H1 (cell line): Measurements from ENCODE around the gene SPOP. TPM values are rescaled to one million over a fixed set of nuclear protein-coding genes. Genes with fewer than 3 reads are reported as not detected.

Experiments
- CTCF ChIA-PET: fragments of 300-600 bp; sonication (Branson Sonifier 250); formaldehyde crosslinking; loops from one replicate; lab custom pipeline; 2021; ENCODE audit not compliant: partially characterized antibody; lab: Charles Lee
- POLR2A ChIA-PET: fragments of 300-600 bp; sonication (Branson Sonifier 250); formaldehyde crosslinking; loops from one replicate; lab custom pipeline; 2021; ENCODE audit warnings: inconsistent platforms; ENCODE audit not compliant: partially characterized antibody; lab: Charles Lee
- DNase-seq, 2 experiments: peaks; one replicate each; pipeline versions ENCODE4 v3.0.0 to v3.0.0-alpha.2; 2010 to 2022; ENCODE audit warnings: low spot score in 2 of 2, low read depth in 1 of 2, mixed read lengths in 1 of 2
- FAIRE-seq: peaks from 2 replicates; lab custom pipeline; 2011; peaks lifted over from hg19 to GRCh38; lab: Jason Lieb, UNC
- H2AFZ ChIP-seq: 2 replicates; pipeline ENCODE4 v1.8.1; 2012; ENCODE audit warnings: low read length, inconsistent platforms
- H2AK5ac ChIP-seq: 2 replicates; pipeline ENCODE4 v1.6.1; 2013; ENCODE audit warnings: low read depth, low read length
- H2BK120ac ChIP-seq: replicated peaks from 2 replicates; pipeline ENCODE3; 2013; ENCODE audit warnings: low read depth, low read length, inconsistent platforms
- H2BK12ac ChIP-seq: 2 replicates; pipeline ENCODE4 v1.6.1; 2013; ENCODE audit warnings: low read depth, low read length
- H2BK15ac ChIP-seq: 2 replicates; pipeline ENCODE4 v1.6.1; 2013; ENCODE audit warnings: low read length
- H2BK20ac ChIP-seq: 2 replicates; pipeline ENCODE4 v1.6.1; 2013; ENCODE audit warnings: low read length
- H2BK5ac ChIP-seq: 2 replicates; pipeline ENCODE4 v1.6.1; 2013; ENCODE audit warnings: low read depth, low read length
- H3K14ac ChIP-seq: 2 replicates; pipeline ENCODE4 v1.6.1; 2013; ENCODE audit warnings: inconsistent platforms; ENCODE audit not compliant: insufficient read length
- H3K18ac ChIP-seq: 2 replicates; pipeline ENCODE4 v1.6.1; 2013; ENCODE audit warnings: low read length; ENCODE audit errors: extremely low read depth
- H3K23ac ChIP-seq: 2 replicates; pipeline ENCODE4 v1.6.1; 2013; ENCODE audit warnings: inconsistent platforms; ENCODE audit not compliant: insufficient read length
- H3K23me2 ChIP-seq: 2 replicates; pipeline ENCODE4 v1.6.1; 2013; ENCODE audit warnings: low read depth, low read length
- H3K27ac ChIP-seq: 2 replicates; pipeline ENCODE4 v1.6.1; 2011; ENCODE audit warnings: low read depth, low read length, inconsistent platforms
- H3K27me3 ChIP-seq, 4 experiments: replicated peaks in 1 of 4; 1 replicate in 1 of 4; 2 replicates in 3 of 4; pipeline versions ENCODE4 v1.6.1 to v1.8.1; 2011 to 2013; ENCODE audit warnings: low read length in 3 of 4, mild to moderate bottlenecking in 3 of 4, inconsistent platforms in 2 of 4, mixed read lengths in 2 of 4, moderate library complexity in 1 of 4; ENCODE audit not compliant: control insufficient read depth in 3 of 4, insufficient read depth in 3 of 4; ENCODE audit errors: extremely low read depth in 1 of 4
- H3K36me3 ChIP-seq, 4 experiments: 2 replicates each; pipeline versions ENCODE4 v1.6.1 to v1.8.1; 2011 to 2013; ENCODE audit warnings: mild to moderate bottlenecking in 4 of 4, low read length in 3 of 4, moderate library complexity in 2 of 4, control low read depth in 1 of 4, inconsistent platforms in 1 of 4; ENCODE audit not compliant: insufficient read depth in 4 of 4, control insufficient read depth in 2 of 4
- H3K4ac ChIP-seq: replicated peaks from 2 replicates; pipeline ENCODE3; 2013; ENCODE audit warnings: low read length, low read depth, mixed read lengths, inconsistent platforms; ENCODE audit not compliant: insufficient read length
- H3K4me1 ChIP-seq, 4 experiments: replicated peaks in 1 of 4; 1 replicate in 1 of 4; 2 replicates in 3 of 4; pipeline versions ENCODE4 v1.6.1 to v1.8.1; 2011 to 2013; ENCODE audit warnings: low read length in 3 of 4, inconsistent platforms in 2 of 4, mixed read lengths in 1 of 4; ENCODE audit not compliant: insufficient read depth in 4 of 4, control insufficient read depth in 3 of 4
- H3K4me2 ChIP-seq, 2 experiments: 2 replicates each; pipeline versions ENCODE4 v1.6.1 to v1.8.1; 2011 to 2013; ENCODE audit warnings: low read depth in 2 of 2, low read length in 2 of 2, control low read depth in 1 of 2, inconsistent platforms in 1 of 2, mild to moderate bottlenecking in 1 of 2; ENCODE audit not compliant: insufficient read depth in 1 of 2
- H3K4me3 ChIP-seq, 4 experiments: fragments of 200-600, 300-600 bp in 1 of 4; sonication (generic), shearing (Covaris generic), sonication (Bioruptor Twin) in 1 of 4; 2 replicates each; pipeline versions ENCODE4 v1.5.1 to v1.8.1; 2011 to 2016; ENCODE audit warnings: low read length in 4 of 4, low read depth in 3 of 4, control low read depth in 2 of 4, inconsistent platforms in 2 of 4, mild to moderate bottlenecking in 2 of 4, mixed read lengths in 1 of 4, moderate library complexity in 1 of 4; ENCODE audit not compliant: insufficient read depth in 2 of 4; ENCODE audit errors: extremely low read depth in 1 of 4
- H3K56ac ChIP-seq: replicated peaks from 2 replicates; pipeline ENCODE3; 2013; ENCODE audit warnings: low read depth, mild to moderate bottlenecking, mixed read lengths, low read length, inconsistent platforms; ENCODE audit not compliant: insufficient read length
- H3K79me1 ChIP-seq: 2 replicates; pipeline ENCODE4 v1.6.1; 2013; ENCODE audit warnings: low read depth, low read length, control low read depth
- H3K79me2 ChIP-seq, 2 experiments: 2 replicates each; pipeline versions ENCODE4 v1.6.1 to v1.8.1; 2012 to 2013; ENCODE audit warnings: low read length in 2 of 2, mild to moderate bottlenecking in 2 of 2, inconsistent platforms in 1 of 2; ENCODE audit not compliant: insufficient read depth in 2 of 2, control insufficient read depth in 1 of 2
- H3K9ac ChIP-seq, 4 experiments: replicated peaks in 1 of 4; 1 replicate in 1 of 4; 2 replicates in 3 of 4; pipeline versions ENCODE4 v1.6.1 to v1.8.1; 2011 to 2013; ENCODE audit warnings: low read depth in 3 of 4, low read length in 3 of 4, control low read depth in 2 of 4, mild to moderate bottlenecking in 2 of 4, moderate library complexity in 2 of 4, inconsistent platforms in 1 of 4; ENCODE audit errors: extremely low read depth in 1 of 4
- H3K9me3 ChIP-seq, 2 experiments: 2 replicates each; pipeline versions ENCODE4 v1.6.1 to v1.8.1; 2012 to 2013; ENCODE audit warnings: mild to moderate bottlenecking in 2 of 2, moderate library complexity in 2 of 2, control low read depth in 1 of 2, inconsistent platforms in 1 of 2, low read depth in 1 of 2, low read length in 1 of 2, mixed read lengths in 1 of 2; ENCODE audit not compliant: insufficient read depth in 2 of 2
- H4K20me1 ChIP-seq, 2 experiments: replicated peaks in 1 of 2; 2 replicates each; pipeline versions ENCODE3 to v1.8.1; 2011 to 2013; ENCODE audit warnings: inconsistent platforms in 2 of 2, low read length in 2 of 2, mild to moderate bottlenecking in 1 of 2; ENCODE audit not compliant: insufficient read depth in 2 of 2, control insufficient read depth in 1 of 2
- H4K5ac ChIP-seq: 2 replicates; pipeline ENCODE4 v1.6.1; 2013; ENCODE audit warnings: low read length, low read depth, mixed read lengths, inconsistent platforms; ENCODE audit not compliant: insufficient read length
- H4K8ac ChIP-seq: 2 replicates; pipeline ENCODE4 v1.8.0; 2013; ENCODE audit warnings: mild to moderate bottlenecking, moderate library complexity, low read length, inconsistent platforms; ENCODE audit not compliant: insufficient read depth; ENCODE audit errors: extremely low read depth
- H4K91ac ChIP-seq: replicated peaks from 2 replicates; pipeline ENCODE3; 2013; ENCODE audit warnings: low read length, mixed read lengths, inconsistent platforms; ENCODE audit not compliant: insufficient read length
- GABPA ChIP-seq: IDR thresholded peaks from 2 replicates; pipeline ENCODE4 v1.6.1; 2011; ENCODE audit warnings: mild to moderate bottlenecking, low read length, moderate library complexity, borderline replicate concordance; ENCODE audit not compliant: insufficient read depth
- KDM1A ChIP-seq: fragments of 200-600, 300-600 bp; sonication (generic); IDR thresholded peaks from 2 replicates; pipeline ENCODE4 v1.7.1; 2016; ENCODE audit warnings: mild to moderate bottlenecking, low read length, borderline replicate concordance
- NRF1 ChIP-seq: IDR thresholded peaks from 2 replicates; pipeline ENCODE4 v1.6.1; 2011; ENCODE audit warnings: mild to moderate bottlenecking, low read depth, low read length, improper control_type of control experiment
- RNF2 ChIP-seq: fragments of 200-900, 300-1000 bp; sonication (generic); IDR thresholded peaks from 2 replicates; pipeline ENCODE4 v1.7.1; 2016; ENCODE audit warnings: borderline replicate concordance, low read depth, mild to moderate bottlenecking, antibody characterized with exemption, low read length; ENCODE audit not compliant: poor library complexity, severe bottlenecking; ENCODE audit errors: missing control alignments
- SIX5 ChIP-seq: IDR thresholded peaks from 2 replicates; pipeline ENCODE4 v1.6.1; 2011; ENCODE audit warnings: mild to moderate bottlenecking, low read depth, low read length
- WGBS, 2 experiments: shearing (Covaris generic) in 1 of 2; methylation state at CpG; one replicate each; pipeline versions ENCODE4 v1.1.6 to v1.1.7; 2013 to 2015; ENCODE audit warnings: low lambda C conversion rate in 2 of 2, mixed read lengths in 2 of 2, inconsistent platforms in 1 of 2, low coverage in 1 of 2, missing lambda C conversion rate in 1 of 2; ENCODE audit not compliant: insufficient replicate concordance in 2 of 2, insufficient coverage in 1 of 2, insufficient read length in 1 of 2; ENCODE audit errors: extremely low coverage in 1 of 2, missing lambda C conversion rate in 1 of 2; 5-methylcytosine and 5-hydroxymethylcytosine counted together
- polyA plus RNA-seq, 7 experiments: library from polyadenylated mRNA; depleted of rRNA in 3 of 7; stranded (reverse) in 5 of 7; unstranded in 2 of 7; fragments of >200 nt in 5 of 7; fragments of 200-250 nt in 2 of 7; gene quantifications; 1 replicate in 5 of 7; 2 replicates in 1 of 7; 4 replicates in 1 of 7; pipeline versions ENCODE4 v1.2.1 to v1.2.3, GENCODE V29; 2011 to 2013; ENCODE audit warnings: missing spikeins in 2 of 7, mixed read lengths in 2 of 7
- total RNA-seq: library from RNA; stranded (reverse); fragmentation: NEBNext Ultra II Directional; extraction: Animal tissue kit (Norgen Biotek cat#: 25700); gene quantifications from 2 replicates; pipeline ENCODE4 v1.2.1, GENCODE V29; 2021

SPOP gene
- total and polyA plus RNA-seq, 2 of the 8 experiments (the other 6 are each of a cell fraction or from before 2014, with no cell fraction given) = 13.3 to 25.6 TPM

DNA sequence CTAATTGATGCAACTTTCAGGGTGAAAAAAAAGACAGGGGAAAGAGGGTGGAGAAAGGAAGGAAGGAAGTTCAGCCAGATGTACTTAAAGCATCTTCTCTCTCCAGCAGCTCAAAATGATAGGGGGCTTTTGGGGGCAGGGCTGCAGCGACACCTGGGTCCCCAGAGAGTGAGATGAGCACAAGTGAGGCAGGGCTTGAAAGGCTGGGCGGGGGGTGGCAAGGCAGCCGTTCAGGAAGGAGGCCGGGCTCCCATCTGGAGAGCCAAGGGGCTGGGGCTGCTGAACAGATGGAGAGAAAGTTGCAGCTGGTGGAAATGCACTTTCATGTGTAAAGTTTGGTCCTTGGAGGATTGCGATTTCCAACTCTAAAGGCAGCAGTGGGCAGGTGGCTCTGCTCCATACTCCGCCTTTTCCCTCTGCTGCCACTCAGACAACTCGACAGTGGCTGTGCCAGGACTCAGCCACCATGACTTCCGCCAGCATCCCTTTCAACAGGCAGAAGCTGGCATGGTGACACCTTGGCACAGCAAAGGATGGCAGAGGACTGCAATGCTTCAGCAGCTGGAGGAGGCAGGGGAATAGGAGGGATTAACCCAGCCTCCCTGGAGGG is 22.2 kb upstream of the SPOP start:
- Histone ChIP-seq H3K36me3 (peaks cover 17 to 44% (median 42%) of the 10 kb centered on the region in 4 experiments), H3K18ac (no peak overlapping the region), H4K20me1 (no peaks in the 10 kb centered on the region), H3K27me3 (no peaks in the 10 kb centered on the region), H2BK12ac (no peak overlapping the region), H2BK5ac (no peak overlapping the region), H4K8ac (no peak overlapping the region), H3K4me3 (no peak overlapping the region), H2AK5ac (no peak overlapping the region), H3K23me2 (no peaks in the 10 kb centered on the region), H2AFZ (no peak overlapping the region), H3K4me2 (no peak overlapping the region), H2BK20ac (no peak overlapping the region), H3K4ac (no peak overlapping the region), H4K5ac (no peak overlapping the region), H3K14ac (no peak overlapping the region), H2BK120ac (no peak overlapping the region), H3K56ac (no peak overlapping the region), H3K79me1 (no peaks in the 10 kb centered on the region), H3K23ac (no peak overlapping the region), H4K91ac (no peak overlapping the region), H3K27ac (no peak overlapping the region), H2BK15ac (no peak overlapping the region), H3K9me3 (no peaks in the 10 kb centered on the region), H3K79me2 (no peaks in the 10 kb centered on the region), H3K9ac (no peak overlapping the region), H3K4me1 (peaks cover 0 to 2% (median 0%) of the 10 kb centered on the region in 4 experiments; a peak in 2 of 7 replicates)
- FAIRE-seq (no peak), DNase-seq (no peak)
- WGBS, 2 experiments = 93% methylated on average over 8 of the region's 8 CpGs; no CpG with 5 or more reads in 1 of the 2 experiments
- ChIA-PET CTCF (interaction anchor here (0.6 to 19.2 kb wide), 10 partner anchors 16 to 645 kb away, joined by 3 to 310 read pairs (median 4); partner anchors contain the start of gene NXPH3), POLR2A (interaction anchor here (1.0 to 3.0 kb wide), 7 partner anchors 10 to 137 kb away, joined by 3 to 12 read pairs (median 3); no protein-coding TSS in a partner anchor)
- no peak for TF ChIP-seq KDM1A
- TF ChIP-seq RNF2 = no peak
- no peak for TF ChIP-seq NRF1
- no peak for TF ChIP-seq SIX5
- TF ChIP-seq GABPA = no peak
